HEK293 (cell line): ENCODE results near the gene MAP1B.

Source experiments
- CTCF ChIA-PET: fragments of 350-600 bp; formaldehyde crosslinking; extraction: SDS; loops from one replicate; lab custom pipeline; 2021; ENCODE audit warnings: antibody characterized with exemption; lab: Yijun Ruan, JAX
- POLR2A ChIA-PET: fragments of 300-600 bp; formaldehyde crosslinking; extraction: SDS; loops from one replicate; lab custom pipeline; 2020; ENCODE audit warnings: antibody characterized with exemption, inconsistent platforms; lab: Yijun Ruan, JAX
- H3K27ac ChIP-seq: fragments of 200-500 bp; sonication (Bioruptor generic); 2 replicates; pipeline ENCODE4 v1.5.1; 2014; ENCODE audit warnings: low read depth, low read length, control low read depth, inconsistent platforms; ENCODE audit errors: extremely low read depth
- H3K36me3 ChIP-seq, 2 experiments: fragments of 200-500 bp in 1 of 2; sonication (Bioruptor generic) in 1 of 2; 1 replicate in 1 of 2; 2 replicates in 1 of 2; pipeline ENCODE4 v1.5.1; 2014 to 2017; ENCODE audit warnings: inconsistent platforms in 2 of 2, low read length in 2 of 2; ENCODE audit not compliant: control insufficient read depth in 2 of 2, insufficient read depth in 1 of 2
- H3K4me1 ChIP-seq: fragments of 200-500 bp; sonication (Bioruptor generic); 2 replicates; pipeline ENCODE4 v1.5.1; 2014; ENCODE audit warnings: mild to moderate bottlenecking, low read length, inconsistent platforms; ENCODE audit not compliant: control insufficient read depth, insufficient read depth
- H3K4me3 ChIP-seq: 2 replicates; pipeline ENCODE4 v1.5.1; 2011; ENCODE audit warnings: low read depth, mild to moderate bottlenecking, control low read depth, low read length, moderate library complexity
- H3K9me3 ChIP-seq: fragments of 200-500 bp; sonication (Bioruptor generic); 2 replicates; pipeline ENCODE4 v1.5.1; 2014; ENCODE audit warnings: low read depth, low read length, inconsistent platforms; ENCODE audit not compliant: control insufficient read depth, insufficient read depth
- KLF17 ChIP-seq: fragments of 450-650 bp; formaldehyde crosslinking; IDR thresholded peaks from 2 replicates; pipeline ENCODE4 v1.5.1; 2016; ENCODE audit warnings: missing biosample characterization, missing genetic modification characterization
- OSR2 ChIP-seq: fragments of 450-650 bp; formaldehyde crosslinking; IDR thresholded peaks from 2 replicates; pipeline ENCODE4 v1.5.1; 2016; ENCODE audit warnings: missing biosample characterization, missing genetic modification characterization
- REPIN1 ChIP-seq: fragments of 450-650 bp; formaldehyde crosslinking; IDR thresholded peaks from 2 replicates; pipeline ENCODE4 v1.5.1; 2017; ENCODE audit warnings: missing biosample characterization, missing genetic modification characterization, low read depth
- SALL2 ChIP-seq: fragments of 450-650 bp; formaldehyde crosslinking; IDR thresholded peaks from 2 replicates; pipeline ENCODE4 v1.5.0; 2017; ENCODE audit warnings: missing biosample characterization, mild to moderate bottlenecking, missing genetic modification characterization, borderline replicate concordance
- SP7 ChIP-seq: fragments of 450-650 bp; formaldehyde crosslinking; IDR thresholded peaks from 2 replicates; pipeline ENCODE4 v1.5.1; 2016; ENCODE audit warnings: missing biosample characterization, missing genetic modification characterization
- YY1 ChIP-seq: fragments of 450-650 bp; formaldehyde crosslinking; IDR thresholded peaks from 2 replicates; pipeline ENCODE4 v1.5.1; 2018; ENCODE audit warnings: missing biosample characterization, missing genetic modification characterization
- ZBTB10 ChIP-seq: fragments of 450-650 bp; formaldehyde crosslinking; IDR thresholded peaks from 2 replicates; pipeline ENCODE4 v1.5.1; 2016; ENCODE audit warnings: missing biosample characterization, missing genetic modification characterization
- ZNF112 ChIP-seq: fragments of 450-650 bp; formaldehyde crosslinking; IDR thresholded peaks from 2 replicates; pipeline ENCODE4 v1.5.0; 2017; ENCODE audit warnings: missing biosample characterization, missing genetic modification characterization
- ZNF121 ChIP-seq: fragments of 450-650 bp; formaldehyde crosslinking; IDR thresholded peaks from 2 replicates; pipeline ENCODE4 v1.5.1; 2016; ENCODE audit warnings: missing biosample characterization, missing genetic modification characterization
- ZNF221 ChIP-seq: fragments of 450-650 bp; formaldehyde crosslinking; IDR thresholded peaks from 2 replicates; pipeline ENCODE4 v1.5.1; 2017; ENCODE audit warnings: missing biosample characterization, missing genetic modification characterization, borderline replicate concordance
- ZNF239 ChIP-seq: fragments of 450-650 bp; formaldehyde crosslinking; IDR thresholded peaks from 2 replicates; pipeline ENCODE4 v1.5.1; 2016; ENCODE audit warnings: missing biosample characterization, missing genetic modification characterization
- ZNF324 ChIP-seq: fragments of 450-650 bp; formaldehyde crosslinking; IDR thresholded peaks from 2 replicates; pipeline ENCODE4 v1.5.1; 2016; ENCODE audit warnings: missing biosample characterization, missing genetic modification characterization
- ZNF518A ChIP-seq: fragments of 450-650 bp; formaldehyde crosslinking; conservative IDR thresholded peaks from 2 replicates; pipeline ENCODE4 v1.5.1; 2016; ENCODE audit warnings: low read depth, missing biosample characterization, missing genetic modification characterization
- ZSCAN4 ChIP-seq: fragments of 450-650 bp; formaldehyde crosslinking; IDR thresholded peaks from 2 replicates; pipeline ENCODE4 v1.5.1; 2017; ENCODE audit warnings: missing biosample characterization, missing genetic modification characterization

MAP1B gene

GRCh38 chr5:72234265-72234700 is 127.0 kb downstream of the MAP1B start:
- Histone ChIP-seq H3K36me3 (peaks cover 6 to 47% of the 10 kb centered on the region in 2 experiments), H3K27ac (no peak overlapping the region), H3K4me1 (0 out of 2 replicates have a peak, but pooled peaks cover 3% of the 10 kb centered on the region), H3K9me3 (no peaks in the 10 kb centered on the region), H3K4me3 (no peak overlapping the region)
- CTCF ChIA-PET: no interaction called here
- POLR2A ChIA-PET: no interaction called here
- peak; percentile 24; the same call in 1 of the 2 replicates for TF ChIP-seq OSR2 (tag by site-specific recombination)
- no peak for TF ChIP-seq KLF17 (tag by site-specific recombination)

GRCh38 chr5:72234868-72235267 is 127.6 kb downstream of the MAP1B start:
- H3K4me1 ChIP-seq: 0 out of 2 replicates have a peak, but pooled peaks cover 3% of the 10 kb centered on the region
- CTCF ChIA-PET: interaction anchor here (0.6 to 1.0 kb wide), 3 partner anchors 10 to 712 kb away, joined by 3 to 4 read pairs (median 4); no protein-coding TSS in a partner anchor
- H3K27ac ChIP-seq: no peak overlapping the region
- TF ChIP-seq ZNF324 (tag by site-specific recombination) (no peak), ZNF112 (tag by site-specific recombination) (no peak), ZNF121 (tag by site-specific recombination) (no peak), REPIN1 (no peak), SALL2 (no peak), SP7 (no peak), ZNF239 (tag by site-specific recombination) (no peak), ZBTB10 (tag by site-specific recombination) (no peak), ZNF518A (no peak), YY1 (tag by site-specific recombination) (no peak), ZSCAN4 (tag by site-specific recombination) (no peak), ZNF221 (tag by site-specific recombination) (no peak)
- TF ChIP-seq, all 188 proteins: peak for 0
- H3K36me3 ChIP-seq: peaks cover 6 to 47% of the 10 kb centered on the region in 2 experiments
- H3K4me3 ChIP-seq: no peak overlapping the region
- POLR2A ChIA-PET: no interaction called here
- H3K9me3 ChIP-seq: no peaks in the 10 kb centered on the region
